Limb (tissue), 2 donors: Measurements from ENCODE around the gene GALNTL6.
"Not testable (repeated sequence)": the region's sequence is repeated elsewhere in the genome, so short reads cannot be mapped to it uniquely, and the experiment has no call there.

Experiments used
- DNase-seq, 2 donors: peaks; one replicate each; pipeline ENCODE4 v3.0.0-alpha.2; 2016; ENCODE audit errors: extremely low spot score in 2 of 2

Gene GALNTL6

DNA sequence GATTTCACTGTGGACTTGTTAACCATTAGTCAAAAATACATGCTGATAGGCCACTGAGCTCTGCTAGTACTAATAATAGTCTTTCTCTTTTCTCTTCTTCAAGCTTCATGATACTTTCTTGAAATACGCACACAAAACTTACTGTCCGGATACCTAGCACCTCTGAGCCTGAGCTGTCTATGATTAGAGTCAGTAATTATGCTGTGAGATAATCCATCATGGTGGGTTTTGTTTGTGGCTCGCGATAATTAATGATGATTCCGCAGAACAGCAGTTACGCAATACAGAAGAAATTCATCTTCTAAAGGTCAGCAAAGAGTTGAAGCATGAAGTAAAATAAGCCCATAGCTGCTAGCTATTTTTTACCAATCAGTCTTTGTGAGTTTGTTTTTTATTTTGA, 843.9 kb downstream of the GALNTL6 start:
- no peak for DNase-seq

DNA sequence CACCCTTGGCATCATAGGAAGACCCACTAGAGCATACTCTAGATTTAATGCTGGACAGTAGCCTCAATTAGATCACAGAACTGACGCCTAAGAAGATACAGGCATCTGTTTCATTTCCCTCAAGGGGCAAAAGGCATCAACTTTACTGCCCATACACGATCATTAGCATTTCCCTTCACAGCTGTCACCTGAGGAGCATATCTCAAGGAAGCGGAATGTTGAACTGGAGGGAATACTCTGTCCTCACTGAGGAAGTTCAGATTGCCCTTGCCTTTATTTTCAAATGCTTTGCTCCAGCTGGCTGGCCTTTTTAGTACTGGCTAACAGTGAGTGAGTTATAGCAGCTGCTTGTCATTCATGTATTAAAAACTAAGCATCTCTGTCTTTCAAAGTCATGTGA, 847.0 kb downstream of the GALNTL6 start:
- no peak for DNase-seq

DNA sequence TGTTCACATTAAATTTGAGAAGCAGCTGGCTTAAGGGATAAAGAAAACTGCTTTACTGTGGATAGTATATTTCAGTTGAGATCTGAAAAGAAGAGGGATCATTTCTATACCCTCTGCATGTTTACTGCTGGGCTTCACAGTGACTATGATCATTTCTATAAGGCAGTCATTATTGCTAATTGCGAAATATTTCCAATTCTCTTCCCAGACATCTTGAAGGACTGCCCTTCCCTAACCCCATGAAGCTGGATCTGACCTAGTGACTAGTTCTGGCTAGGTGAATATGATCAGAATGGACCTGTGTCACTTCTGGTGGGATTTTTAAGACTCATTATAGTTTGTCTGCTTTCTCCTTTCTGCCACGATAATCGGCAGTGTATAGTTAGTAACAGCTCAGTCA, 848.9 kb downstream of the GALNTL6 start:
- DNase-seq, result no peak

DNA sequence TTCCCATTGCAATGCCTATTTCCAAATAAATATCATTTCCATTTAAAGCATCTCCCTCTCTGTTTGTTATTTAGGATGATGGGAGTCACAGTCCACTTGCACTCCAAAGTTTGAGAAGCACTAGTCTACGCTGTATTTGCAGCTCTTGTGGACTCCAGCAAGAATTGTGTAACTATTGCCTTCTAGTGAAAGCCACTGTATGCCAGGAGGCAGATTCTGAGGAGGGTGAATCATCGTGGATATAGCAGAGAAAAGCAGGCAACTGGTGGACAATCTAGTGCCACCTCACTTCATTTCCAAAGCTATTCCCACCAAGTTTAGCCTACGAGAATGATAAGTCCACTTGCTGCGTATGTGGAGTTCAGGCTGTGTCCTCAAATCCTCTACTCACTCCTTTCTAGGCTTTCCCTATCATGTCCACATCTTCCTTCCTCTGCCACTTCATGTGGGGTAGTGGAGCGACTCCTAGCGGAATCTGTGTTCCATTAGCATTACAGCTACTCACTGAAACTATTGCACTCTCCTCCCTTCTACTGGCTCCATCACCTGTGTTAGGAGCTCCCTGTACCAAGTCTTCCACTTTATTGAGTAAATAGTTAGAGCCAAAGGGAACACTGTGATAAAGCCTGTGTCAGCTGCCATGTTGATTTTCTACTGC, 853.6 kb downstream of the GALNTL6 start:
- no peak for DNase-seq

DNA sequence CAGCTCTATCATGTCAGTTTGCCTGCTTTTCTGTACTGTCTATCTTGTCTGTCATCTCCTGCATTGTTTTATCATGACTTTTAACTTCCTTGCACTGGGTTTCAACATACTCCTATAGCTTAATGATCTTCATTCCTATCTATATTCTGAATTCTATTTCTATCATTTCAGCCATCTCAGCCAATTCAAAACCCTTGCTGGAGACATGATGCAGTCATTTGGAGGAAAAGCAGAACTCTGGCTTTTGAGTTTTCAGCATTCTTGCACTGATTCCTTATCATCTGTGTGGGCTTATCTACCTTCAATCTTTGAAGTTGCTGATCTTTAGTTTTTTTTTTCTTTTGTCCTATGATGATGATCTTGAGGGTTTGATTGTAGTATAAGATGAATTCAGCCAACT, 861.6 kb downstream of the GALNTL6 start:
- DNase-seq, result no peak

DNA sequence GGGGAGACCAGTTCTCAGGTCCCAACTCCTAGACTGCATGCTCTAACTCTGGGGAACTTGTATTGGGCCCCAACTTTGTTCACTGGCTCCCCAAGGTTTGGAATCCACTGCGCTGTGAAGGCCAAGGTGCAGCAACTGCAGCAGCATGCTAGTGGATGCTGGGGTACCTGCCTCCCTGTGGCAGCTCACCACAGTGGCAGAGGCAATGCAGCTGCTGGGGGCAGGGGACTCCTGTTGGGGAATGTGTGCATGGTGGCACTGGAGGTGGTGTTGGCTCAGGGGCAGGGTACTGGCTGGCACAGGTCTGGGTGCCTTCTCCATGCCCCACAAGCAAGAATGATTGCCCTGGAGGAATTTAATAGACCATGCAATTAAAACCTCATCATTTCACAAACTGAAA, 862.0 kb downstream of the GALNTL6 start:
- no peak for DNase-seq

DNA sequence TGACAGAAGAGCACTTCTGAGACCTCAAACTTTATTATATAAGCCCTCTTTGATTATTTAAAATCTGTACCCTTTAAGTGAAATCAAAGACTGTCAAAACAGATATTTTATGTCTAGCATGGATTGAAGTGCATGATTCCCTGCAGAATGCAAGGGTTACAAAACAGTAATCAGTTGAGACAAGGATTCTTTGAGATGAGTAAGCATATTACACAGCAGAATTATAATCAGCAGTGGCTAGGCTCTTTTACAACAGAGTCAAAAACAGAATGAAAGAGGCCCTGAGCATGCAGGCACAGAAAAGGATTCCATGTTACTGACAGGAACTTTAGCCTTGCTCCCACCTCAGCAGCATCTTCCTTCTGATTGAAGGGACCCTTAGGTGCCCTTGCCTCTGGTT, 867.5 kb downstream of the GALNTL6 start:
- no peak for DNase-seq

DNA sequence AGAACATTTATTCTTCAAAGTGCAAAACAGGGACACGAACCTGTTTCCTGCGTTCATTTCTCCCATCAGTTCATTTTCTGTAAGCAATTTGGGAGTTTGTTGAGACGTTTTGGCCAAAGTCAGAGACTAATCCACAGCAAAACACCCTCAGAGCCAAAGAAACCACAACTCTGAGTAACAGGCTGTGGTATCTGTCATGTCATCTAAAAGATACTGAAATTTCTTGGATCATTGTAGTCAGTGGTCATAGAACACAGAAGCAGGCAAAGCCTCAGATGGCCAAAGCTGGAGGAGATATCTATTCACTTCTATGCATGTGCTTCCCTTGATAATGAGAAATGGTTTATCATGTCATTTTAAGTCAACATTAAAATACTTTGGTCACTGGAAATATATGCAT, 869.8 kb downstream of the GALNTL6 start:
- no peak for DNase-seq

DNA sequence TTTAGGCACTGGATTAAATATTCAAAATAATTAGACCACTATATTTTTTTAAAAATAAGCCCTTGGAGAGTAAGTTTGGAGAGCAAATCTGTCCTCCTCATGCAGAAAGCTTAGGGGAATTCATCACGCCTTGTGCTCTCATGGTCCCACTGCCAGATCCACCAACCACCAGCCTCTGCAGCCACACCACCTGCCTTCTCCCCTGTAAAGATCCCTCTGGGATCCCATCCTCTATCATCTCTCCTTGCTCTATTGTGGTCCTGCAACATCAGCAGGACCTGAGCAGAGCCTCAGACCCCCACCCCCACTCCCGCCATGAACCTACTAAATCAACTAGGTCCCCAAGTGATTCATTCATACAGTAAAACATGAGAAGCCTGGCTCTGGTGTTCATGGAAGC, 872.8 kb downstream of the GALNTL6 start:
- DNase-seq, result no peak

DNA sequence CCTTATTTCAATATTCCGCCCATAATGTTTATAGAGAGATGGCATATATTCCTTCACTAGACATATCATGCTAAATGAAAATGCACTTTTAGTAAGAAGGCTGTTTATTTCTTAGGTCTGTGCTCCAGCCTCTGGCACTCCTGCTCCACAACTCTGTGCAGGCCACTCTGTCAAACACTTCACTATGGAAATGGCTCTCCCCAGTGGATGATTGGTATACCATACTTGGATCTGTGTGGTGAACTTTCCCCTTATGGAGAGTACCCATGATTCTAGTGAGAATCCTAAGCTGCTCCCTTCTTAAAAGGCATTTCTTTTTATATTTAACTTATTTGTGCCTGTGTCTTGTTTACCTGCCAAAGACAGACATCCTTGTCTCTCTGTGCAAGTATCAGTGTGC, 875.3 kb downstream of the GALNTL6 start:
- no peak for DNase-seq

DNA sequence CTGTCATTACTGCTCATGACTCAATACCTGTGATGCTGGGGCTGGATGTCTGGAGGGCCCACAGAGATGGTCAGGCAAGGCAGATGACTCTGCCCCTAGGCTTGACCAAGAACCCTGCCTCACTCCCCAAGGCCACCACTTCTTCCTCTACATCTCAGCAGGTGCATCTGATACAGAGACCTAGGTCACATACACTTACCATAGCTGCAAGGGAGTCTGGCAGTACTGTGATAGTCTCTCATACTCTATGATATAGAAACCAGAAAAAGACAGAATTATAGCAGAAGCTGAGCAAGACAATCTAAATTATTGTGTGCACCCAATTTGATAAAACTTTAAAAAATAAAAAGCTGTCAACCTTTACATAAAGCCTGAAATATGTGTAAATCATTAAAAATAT, 878.3 kb downstream of the GALNTL6 start:
- DNase-seq, result no peak

DNA sequence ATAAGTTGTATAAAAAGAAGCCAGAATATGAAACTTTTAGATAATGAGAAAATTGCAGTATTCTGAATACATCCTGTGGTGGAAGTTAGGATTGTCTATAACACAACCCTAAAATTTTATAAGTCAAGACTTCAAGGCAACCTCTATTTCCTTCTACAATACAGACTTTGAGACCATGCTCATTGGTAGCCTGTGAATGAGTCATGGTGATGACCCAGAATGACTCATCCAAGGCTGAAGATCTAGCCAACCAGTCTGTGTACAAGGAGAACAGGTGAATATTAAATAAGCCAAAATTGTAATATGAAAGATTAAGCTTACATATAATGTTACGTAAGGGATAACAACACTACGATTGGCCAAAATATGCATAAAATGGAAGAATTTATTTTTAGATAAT, 879.5 kb downstream of the GALNTL6 start:
- DNase-seq, result no peak

DNA sequence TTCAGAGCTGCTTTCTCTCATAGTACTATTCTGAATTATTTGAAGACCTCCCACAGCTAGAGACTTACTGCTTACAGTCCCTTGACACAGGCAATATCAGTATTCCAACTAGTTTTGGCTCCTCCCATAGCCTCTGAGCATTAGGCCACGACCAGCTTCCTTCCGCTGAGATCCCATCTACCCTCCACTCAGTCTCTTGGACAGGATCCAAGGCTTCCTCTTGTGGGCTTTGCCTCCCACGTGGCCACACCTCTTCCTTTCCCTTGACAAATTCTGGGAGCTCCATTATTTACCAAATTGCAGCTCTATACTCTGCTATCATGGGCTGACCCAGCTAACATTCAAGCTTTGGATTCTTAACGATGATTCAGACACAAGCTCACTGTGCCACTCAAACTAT, 885.1 kb downstream of the GALNTL6 start:
- DNase-seq, result no peak

DNA sequence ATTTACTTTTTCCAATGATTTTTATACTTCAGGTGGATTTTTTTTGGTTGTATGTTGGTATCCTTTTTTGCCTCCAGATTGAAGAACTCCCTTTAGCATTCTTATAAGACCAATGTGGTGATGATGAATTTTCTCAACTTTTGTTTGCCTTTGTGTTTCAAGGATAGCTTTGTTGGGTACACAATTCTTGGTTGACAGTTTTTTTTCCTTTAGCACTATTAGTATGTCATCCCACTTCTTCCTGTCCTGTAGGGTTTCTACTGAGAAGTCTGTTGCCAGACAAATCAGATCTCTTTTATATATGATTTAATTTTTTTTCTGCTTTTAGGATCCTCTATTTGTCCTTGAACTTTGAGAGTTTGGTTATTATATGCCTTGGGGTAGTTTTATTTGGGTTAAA, 892.4 kb downstream of the GALNTL6 start:
- DNase-seq, result no peak

DNA sequence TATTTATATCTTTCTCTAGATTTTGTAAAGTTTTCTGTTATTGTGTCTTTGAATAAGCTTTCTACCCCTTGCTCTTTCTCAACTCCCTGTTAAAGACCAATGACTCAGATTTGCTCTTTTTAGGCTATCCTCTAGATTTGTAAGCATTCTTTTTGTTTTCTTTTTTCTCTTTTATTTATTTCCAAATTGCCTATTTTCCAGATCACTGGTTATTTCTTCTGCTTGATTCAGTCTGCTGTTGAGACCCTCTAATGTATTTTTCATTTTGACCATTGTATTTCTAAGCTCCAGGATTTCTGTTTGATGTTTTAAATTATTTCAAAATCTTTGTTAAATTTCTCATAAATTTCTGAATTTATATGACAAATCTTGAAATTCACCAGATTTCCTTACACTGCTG, 892.8 kb downstream of the GALNTL6 start:
- DNase-seq, result no peak

DNA sequence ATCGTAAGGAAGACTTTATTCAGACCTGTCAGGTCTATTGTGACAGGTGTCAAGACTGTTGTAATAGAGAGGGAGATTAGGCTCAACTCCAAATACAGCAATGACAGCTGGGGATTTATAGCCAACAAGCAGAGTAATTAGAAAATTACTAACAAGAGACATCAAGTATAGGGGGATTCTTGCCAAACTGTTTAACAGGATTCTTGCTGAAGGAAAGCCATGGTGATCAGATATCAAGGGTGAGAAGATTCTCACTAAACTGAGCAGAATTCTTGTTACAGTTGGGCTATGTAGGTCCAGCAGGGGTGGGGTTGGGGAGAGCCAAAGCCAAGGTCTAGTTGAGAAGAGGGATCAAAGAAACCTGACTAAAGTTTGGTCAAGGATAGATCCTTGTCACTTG, 894.4 kb downstream of the GALNTL6 start:
- DNase-seq, result no peak

DNA sequence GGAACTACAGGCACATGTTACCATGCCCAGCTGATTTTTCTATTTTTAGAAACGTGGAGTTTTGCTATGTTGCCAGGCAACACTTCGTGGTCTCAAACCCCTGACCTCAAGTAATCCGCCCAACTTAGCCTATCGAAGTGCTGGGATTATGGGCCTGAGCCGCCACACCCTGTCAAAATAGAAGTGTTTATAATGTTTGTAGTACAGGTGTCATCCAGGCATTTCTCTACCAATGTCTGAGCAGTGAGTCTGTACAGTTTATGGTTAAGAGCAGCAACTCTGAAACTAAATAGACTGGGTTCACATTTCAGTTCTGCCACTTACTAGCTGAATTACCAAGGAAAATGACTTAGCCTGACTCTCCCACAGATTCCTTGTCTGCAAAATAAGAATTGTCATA, 895.0 kb downstream of the GALNTL6 start:
- DNase-seq, result no peak

DNA sequence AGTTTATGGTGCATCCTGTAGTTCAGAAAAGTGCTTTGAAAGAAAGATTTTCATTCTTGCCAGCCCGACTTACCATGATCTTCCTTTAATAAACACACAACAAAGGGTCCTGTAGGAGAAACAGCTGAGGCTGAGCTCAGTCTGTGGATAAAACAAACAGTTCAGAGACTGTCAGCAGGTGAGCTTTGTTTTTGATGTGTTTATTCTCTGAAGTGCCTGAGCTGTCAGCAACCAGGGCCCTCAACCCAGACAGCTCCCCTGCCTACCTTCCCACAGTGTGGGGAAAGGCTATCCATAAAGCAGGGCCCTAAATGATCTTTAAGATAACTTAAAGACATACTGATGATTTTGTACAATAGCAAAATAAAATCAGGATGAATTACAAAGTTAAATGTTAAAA, 896.2 kb downstream of the GALNTL6 start:
- DNase-seq, result no peak

DNA sequence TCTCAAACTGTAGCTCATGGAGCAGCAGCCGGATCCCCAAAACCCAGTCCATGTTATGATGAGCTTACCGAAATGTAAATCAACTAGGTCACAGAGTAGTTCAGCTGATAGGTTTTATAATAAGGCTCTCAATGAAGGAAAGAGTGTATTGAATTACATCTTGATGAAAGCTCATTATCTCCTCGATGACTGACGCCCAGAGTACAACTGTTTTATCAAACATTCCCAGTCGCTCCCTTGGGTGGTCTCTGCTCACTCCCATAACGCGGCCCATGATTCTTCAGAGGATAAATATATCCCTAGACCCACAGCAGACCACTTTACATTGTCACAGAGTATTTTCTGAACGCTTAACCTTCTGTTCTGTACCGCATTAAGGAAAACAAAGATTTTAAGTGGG, 903.1 kb downstream of the GALNTL6 start:
- no peak for DNase-seq

DNA sequence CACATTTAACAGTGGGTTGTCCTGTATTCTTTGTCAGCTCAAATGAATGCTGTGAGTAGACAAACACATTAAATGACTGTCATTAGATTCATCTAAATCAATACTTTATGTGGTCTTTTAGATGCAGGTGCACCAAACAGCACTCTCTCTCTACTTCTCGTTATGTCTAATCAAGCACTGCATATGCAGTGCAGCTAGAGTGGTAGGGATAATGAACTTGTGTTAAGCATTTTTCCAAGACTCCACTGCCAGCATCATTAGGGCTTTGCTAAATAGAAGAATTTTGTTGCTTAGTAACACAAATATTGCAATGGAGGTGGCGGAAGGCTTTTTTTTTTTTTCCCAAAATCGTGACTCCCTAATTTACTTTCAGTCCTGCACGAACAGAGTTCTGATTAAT, 908.5 kb downstream of the GALNTL6 start:
- no peak for DNase-seq

DNA sequence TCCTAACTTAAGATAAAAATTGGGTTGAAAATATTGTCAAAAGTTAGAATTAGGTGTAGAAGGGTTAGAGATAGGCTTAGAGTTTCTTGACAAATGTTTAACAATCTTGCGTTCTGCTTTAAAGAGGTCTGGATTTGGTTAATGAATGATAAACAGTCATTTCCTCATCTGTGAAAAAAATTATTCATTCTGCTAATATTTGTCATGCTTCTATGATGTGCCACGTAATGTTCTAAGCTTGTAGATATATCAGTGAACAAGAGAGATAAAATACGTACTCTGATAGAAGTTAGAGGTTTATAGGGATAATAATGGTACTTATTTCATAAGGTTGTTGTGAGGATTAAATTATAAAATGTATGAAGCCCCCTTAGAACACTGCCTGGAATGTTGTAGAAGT, 912.4 kb downstream of the GALNTL6 start:
- no peak for DNase-seq

DNA sequence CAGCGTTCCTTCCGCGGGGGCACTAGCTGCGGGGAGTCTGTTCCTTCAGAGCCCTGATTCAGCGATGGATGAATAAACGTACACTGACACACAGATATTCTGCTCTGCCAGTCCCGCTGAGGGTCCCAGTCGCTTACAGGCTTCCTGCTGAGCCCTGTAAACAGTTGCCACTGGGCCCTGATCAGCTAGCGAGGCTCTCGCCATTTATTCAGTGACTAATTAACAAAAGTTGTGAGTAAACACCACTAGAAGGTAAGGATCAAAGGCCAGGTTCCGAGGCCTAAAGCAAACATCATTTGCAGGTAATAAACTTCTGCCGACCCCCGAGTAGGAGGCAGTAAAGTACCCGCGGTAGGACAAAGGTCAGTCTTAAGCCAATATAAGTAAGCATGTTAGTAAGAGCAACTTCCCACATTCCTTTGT, 912.8 kb downstream of the GALNTL6 start:
- DNase-seq, result no peak

DNA sequence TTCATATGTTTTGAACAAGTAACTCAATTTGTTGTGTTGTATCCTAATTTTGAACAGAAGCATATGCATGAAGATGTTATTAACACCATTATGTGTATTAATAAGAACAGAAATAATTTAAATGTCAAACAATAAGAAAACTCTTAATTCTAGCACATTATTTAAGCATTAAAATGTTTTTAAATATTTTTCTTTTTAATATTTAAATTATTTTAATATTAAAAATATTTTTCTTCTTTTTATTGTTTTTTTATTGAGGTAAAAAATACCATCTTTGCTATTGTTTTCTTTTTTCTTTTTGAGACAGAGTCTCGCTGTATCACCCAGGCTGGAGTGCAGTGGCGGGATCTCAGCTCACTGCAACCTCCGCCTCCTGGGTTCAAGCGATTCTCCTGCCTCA, 914.4 kb downstream of the GALNTL6 start:
- no peak for DNase-seq

DNA sequence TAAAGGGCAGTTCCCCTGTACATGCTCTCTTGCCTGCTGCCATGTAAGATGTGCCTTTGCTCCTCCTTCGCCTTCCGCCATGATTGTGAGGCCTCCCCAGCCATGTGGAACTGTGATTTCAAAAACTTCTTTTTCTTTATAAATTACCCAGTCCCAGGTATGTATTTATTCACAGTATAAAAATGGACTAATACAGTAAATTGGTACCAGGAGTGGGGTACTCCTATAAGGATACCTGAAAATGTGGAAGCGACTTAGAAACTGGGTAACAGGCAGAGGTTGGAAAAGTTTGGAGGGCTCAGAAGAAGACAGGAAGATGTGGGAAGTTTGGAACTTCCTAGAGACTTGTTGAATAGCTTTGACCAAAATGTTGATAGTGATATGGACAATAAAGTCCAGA, 920.4 kb downstream of the GALNTL6 start:
- DNase-seq, result not testable (repeated sequence)
